ENCODE results near the gene COL8A2. TPM values are rescaled to one million over a fixed set of nuclear protein-coding genes. Genes with fewer than 3 reads are reported as not detected.
A peak's percentile ranks its signal among the peaks of the same experiment; 100 is the strongest.

The COL8A2 gene
- total RNA-seq, 2 donors from 2014 or later = 7.9 to 10.7 TPM

DNA sequence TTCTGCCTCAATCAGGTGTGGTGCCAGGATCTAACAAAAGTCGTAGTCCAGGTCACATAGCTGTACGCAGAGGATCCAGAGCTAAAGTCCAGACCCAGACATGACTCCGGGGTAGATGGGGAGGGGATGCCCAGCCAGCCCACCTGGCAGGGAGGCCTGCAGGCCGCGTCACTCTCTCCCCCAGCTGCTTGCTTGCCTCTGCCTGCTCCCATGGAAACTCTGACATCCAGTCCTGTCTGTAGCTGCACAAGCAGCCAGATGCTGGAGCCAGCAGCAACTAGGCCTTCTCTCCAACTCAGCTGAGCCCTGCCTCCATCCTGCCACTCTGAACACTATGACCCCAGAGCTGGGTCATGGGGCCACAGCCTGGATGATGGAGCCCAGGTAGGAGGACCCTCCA, 8.1 kb downstream of the COL8A2 start:
- Histone ChIP-seq H3K9me3 (no peaks in the 10 kb centered on the region), H3K27me3 (replicated peaks; ENCODE audit: insufficient read depth) (no peaks in the 10 kb centered on the region), H3K4me1 (replicated peaks) (no peaks in the 10 kb centered on the region), H3K27ac (no peak overlapping the region), H3K4me3 (no peak overlapping the region), H3K36me3 (no peaks in the 10 kb centered on the region)
- no peak for TF ChIP-seq POLR2AphosphoS5 (IDR thresholded peaks at IDR 0.05)
- TF ChIP-seq, protein P1, sequence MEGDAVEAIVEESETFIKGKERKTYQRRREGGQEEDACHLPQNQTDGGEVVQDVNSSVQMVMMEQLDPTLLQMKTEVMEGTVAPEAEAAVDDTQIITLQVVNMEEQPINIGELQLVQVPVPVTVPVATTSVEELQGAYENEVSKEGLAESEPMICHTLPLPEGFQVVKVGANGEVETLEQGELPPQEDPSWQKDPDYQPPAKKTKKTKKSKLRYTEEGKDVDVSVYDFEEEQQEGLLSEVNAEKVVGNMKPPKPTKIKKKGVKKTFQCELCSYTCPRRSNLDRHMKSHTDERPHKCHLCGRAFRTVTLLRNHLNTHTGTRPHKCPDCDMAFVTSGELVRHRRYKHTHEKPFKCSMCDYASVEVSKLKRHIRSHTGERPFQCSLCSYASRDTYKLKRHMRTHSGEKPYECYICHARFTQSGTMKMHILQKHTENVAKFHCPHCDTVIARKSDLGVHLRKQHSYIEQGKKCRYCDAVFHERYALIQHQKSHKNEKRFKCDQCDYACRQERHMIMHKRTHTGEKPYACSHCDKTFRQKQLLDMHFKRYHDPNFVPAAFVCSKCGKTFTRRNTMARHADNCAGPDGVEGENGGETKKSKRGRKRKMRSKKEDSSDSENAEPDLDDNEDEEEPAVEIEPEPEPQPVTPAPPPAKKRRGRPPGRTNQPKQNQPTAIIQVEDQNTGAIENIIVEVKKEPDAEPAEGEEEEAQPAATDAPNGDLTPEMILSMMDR (IDR thresholded peaks at IDR 0.05) = no peak
- TF ChIP-seq POLR2A (IDR thresholded peaks at IDR 0.05) = no peak
- intact Hi-C loops (cut with DNase I) = no loop called here
- no peak for DNase-seq (ENCODE audit: low spot score)
- 73% methylated on average over 5 of the region's 5 CpGs for WGBS

DNA sequence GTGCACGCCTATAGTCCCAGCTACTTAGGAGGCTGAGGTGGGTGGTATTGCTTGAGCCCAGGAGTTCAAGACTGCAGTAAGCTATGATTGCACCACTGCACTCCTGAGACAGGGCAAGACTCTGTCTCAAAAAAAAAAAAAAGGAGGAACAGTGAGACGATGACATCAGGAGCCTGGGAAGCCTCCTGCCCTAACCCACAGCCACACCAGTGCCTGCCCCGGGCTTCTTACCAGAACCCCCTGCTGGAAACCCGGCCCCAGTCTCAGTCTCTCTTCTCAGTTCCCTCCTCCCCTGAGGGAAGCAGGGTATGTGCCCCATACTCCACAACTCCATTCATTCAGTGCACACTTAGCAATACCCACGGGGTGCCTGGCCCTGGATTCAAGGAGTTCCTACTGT, 9.1 kb downstream of the COL8A2 start:
- intact Hi-C loops (cut with DNase I) = no loop called here
- DNase-seq (ENCODE audit: low spot score) = no peak
- Histone ChIP-seq H3K27ac (peak overlapping the region in 1 of 2 donors; percentile 24), H3K36me3 (no peaks in the 10 kb centered on the region), H3K27me3 (replicated peaks; ENCODE audit: insufficient read depth) (no peaks in the 10 kb centered on the region), H3K9me3 (no peaks in the 10 kb centered on the region), H3K4me3 (no peak overlapping the region), H3K4me1 (replicated peaks) (no peaks in the 10 kb centered on the region)
- TF ChIP-seq POLR2A (IDR thresholded peaks at IDR 0.05) = no peak
- no peak for TF ChIP-seq POLR2AphosphoS5 (IDR thresholded peaks at IDR 0.05)
- TF ChIP-seq, protein P1 (IDR thresholded peaks at IDR 0.05) = no peak
- 58% methylated on average over 5 of the region's 5 CpGs for WGBS

DNA sequence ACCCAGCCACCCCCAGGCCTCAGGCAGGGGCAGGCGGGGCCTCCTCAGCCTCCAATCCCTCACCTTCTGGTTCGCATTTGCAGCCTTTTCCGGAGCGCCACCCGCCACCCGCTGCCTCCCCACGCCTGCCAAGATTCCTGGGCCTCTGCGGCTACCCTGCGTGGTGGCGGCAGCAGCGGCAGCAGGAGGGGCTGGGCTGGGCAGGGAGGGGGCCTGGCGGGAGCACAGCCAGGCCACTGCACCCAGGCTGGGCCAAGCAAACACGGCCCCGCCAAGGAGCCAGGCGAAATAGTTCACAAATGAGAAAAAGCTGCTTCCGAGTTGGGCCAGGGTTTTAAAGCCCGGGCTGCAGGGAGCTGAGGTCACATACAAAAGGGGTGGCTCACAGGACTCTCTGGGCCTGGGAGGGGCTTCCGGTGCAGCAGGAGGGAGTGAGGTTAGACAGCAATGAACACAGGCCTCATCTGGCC, 9.8 kb downstream of the COL8A2 start:
- Histone ChIP-seq H3K4me1 (replicated peaks) (no peaks in the 10 kb centered on the region), H3K36me3 (no peaks in the 10 kb centered on the region), H3K9me3 (no peaks in the 10 kb centered on the region), H3K4me3 (no peak overlapping the region), H3K27me3 (replicated peaks; ENCODE audit: insufficient read depth) (no peaks in the 10 kb centered on the region), H3K27ac (peak overlapping the region; percentile 46 to 57)
- intact Hi-C loops (cut with DNase I) = no loop called here
- TF ChIP-seq, protein P1 (IDR thresholded peaks at IDR 0.05) = no peak
- TF ChIP-seq POLR2A (IDR thresholded peaks at IDR 0.05) (no peak), POLR2AphosphoS5 (IDR thresholded peaks at IDR 0.05) (no peak)
- DNase-seq (ENCODE audit: low spot score) = no peak
- WGBS = 35% methylated on average over 18 of the region's 18 CpGs

DNA sequence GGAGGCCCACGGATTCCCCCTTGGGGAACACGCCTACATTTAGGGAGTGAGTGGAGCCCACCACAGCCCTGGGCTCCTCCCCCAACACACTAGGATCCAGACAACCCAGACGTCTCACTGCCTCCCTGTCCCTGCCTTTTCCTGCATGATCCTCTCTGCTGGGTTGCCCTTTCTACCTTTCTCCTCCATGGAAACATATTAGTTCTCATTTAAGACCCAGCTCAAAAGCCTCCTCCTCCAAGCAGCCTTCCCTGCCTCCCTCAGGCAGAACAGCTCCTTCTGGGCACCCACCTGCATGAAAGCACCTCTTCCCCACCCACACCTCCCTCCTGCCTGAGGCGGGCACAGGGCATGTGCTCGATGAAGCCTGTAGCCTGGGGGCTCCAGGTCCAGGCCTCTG, 10.7 kb downstream of the COL8A2 start:
- H3K9me3 ChIP-seq = no peaks in the 10 kb centered on the region
- no peaks in the 10 kb centered on the region for H3K4me1 ChIP-seq (replicated peaks)
- DNase-seq (ENCODE audit: low spot score) = no peak
- TF ChIP-seq POLR2AphosphoS5 (IDR thresholded peaks at IDR 0.05) (no peak), POLR2A (IDR thresholded peaks at IDR 0.05) (no peak)
- TF ChIP-seq, protein P1 (IDR thresholded peaks at IDR 0.05) = no peak
- H3K4me3 ChIP-seq = no peak overlapping the region
- no peaks in the 10 kb centered on the region for H3K36me3 ChIP-seq
- peak overlapping the region in 1 of 2 donors; percentile 57 for H3K27ac ChIP-seq
- no peaks in the 10 kb centered on the region for H3K27me3 ChIP-seq (replicated peaks; ENCODE audit: insufficient read depth)
- intact Hi-C loops (cut with DNase I) = no loop called here
- WGBS = 67% methylated on average over 5 of the region's 5 CpGs

DNA sequence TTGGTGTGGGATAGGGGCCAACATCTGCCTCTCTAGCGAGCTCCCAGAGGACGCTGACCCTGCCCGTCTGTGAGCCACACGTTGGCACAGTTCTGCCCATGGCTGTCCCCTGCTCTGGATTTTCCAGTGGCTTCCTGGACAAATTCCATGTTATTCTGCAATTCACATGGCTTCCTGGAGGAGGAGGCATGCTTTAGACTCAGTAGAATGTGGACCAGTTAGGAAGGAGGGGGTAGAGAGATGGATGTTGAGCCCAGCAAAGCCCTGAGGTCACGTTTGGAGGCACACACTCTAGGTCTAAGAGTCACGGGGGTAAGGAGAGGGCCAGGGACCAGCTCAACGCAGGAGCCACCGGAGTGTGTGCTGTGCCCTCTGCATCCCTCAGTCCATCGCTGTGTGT, 12.2 kb downstream of the COL8A2 start:
- H3K4me3 ChIP-seq = no peak overlapping the region
- H3K4me1 ChIP-seq (replicated peaks) = no peaks in the 10 kb centered on the region
- H3K36me3 ChIP-seq = no peaks in the 10 kb centered on the region
- intact Hi-C loops (cut with DNase I) = no loop called here
- TF ChIP-seq, protein P1 (IDR thresholded peaks at IDR 0.05) = no peak
- TF ChIP-seq POLR2AphosphoS5 (IDR thresholded peaks at IDR 0.05) (no peak), POLR2A (IDR thresholded peaks at IDR 0.05) (no peak)
- 91% methylated on average over 9 of the region's 9 CpGs for WGBS
- no peak for DNase-seq (ENCODE audit: low spot score)
- no peak overlapping the region for H3K27ac ChIP-seq
- no peaks in the 10 kb centered on the region for H3K27me3 ChIP-seq (replicated peaks; ENCODE audit: insufficient read depth)
- H3K9me3 ChIP-seq = no peaks in the 10 kb centered on the region

All from prostate gland (tissue), 2 donors.